Measurements from ENCODE around the gene TNFAIP8L3.
A peak's percentile ranks its signal among the peaks of the same experiment; 100 is the strongest.
"Not testable (repeated sequence)": the region's sequence is repeated elsewhere in the genome, so short reads cannot be mapped to it uniquely, and the experiment has no call there.

The TNFAIP8L3 gene

GRCh38 chr15:51094606-51095569, at the start of gene TNFAIP8L3:
Gene TNFAIP8L3 (minus strand): TSS chr15:51094906. CDS start chr15:51094595, 311 bp downstream.
- DNase-seq, result peak; percentile 7

- no peak for DNase-seq
Measured at GRCh38 chr15:51144021-51144532, 49.4 kb upstream of the TNFAIP8L3 start.

- not testable (repeated sequence) for DNase-seq
Measured at GRCh38 chr15:51140347-51140746, 45.6 kb upstream of the TNFAIP8L3 start.

- no peak for DNase-seq
Measured at GRCh38 chr15:51139091-51139490, 44.4 kb upstream of the TNFAIP8L3 start.

GRCh38 chr15:51137880-51138430, 43.2 kb upstream of the TNFAIP8L3 start:
- DNase-seq, result no peak

GRCh38 chr15:51137024-51137423, 42.3 kb upstream of the TNFAIP8L3 start:
- no peak for DNase-seq

GRCh38 chr15:51135276-51135675, 40.6 kb upstream of the TNFAIP8L3 start:
- no peak for DNase-seq

GRCh38 chr15:51134416-51135199, 39.9 kb upstream of the TNFAIP8L3 start:
- no peak for DNase-seq

GRCh38 chr15:51133140-51133765, 38.5 kb upstream of the TNFAIP8L3 start:
- no peak for DNase-seq

GRCh38 chr15:51132384-51133139, 37.9 kb upstream of the TNFAIP8L3 start:
- no peak for DNase-seq

GRCh38 chr15:51131596-51132290, 37.0 kb upstream of the TNFAIP8L3 start:
- no peak for DNase-seq

- no peak for DNase-seq
Measured at GRCh38 chr15:51130344-51130743, 35.6 kb upstream of the TNFAIP8L3 start.

GRCh38 chr15:51129535-51130188, 35.0 kb upstream of the TNFAIP8L3 start:
- no peak for DNase-seq

- DNase-seq, result no peak
Measured at GRCh38 chr15:51128701-51129100, 34.0 kb upstream of the TNFAIP8L3 start.

GRCh38 chr15:51126842-51127241, 32.1 kb upstream of the TNFAIP8L3 start:
- DNase-seq, result no peak

GRCh38 chr15:51123002-51123401, 28.3 kb upstream of the TNFAIP8L3 start:
- DNase-seq, result not testable (repeated sequence)

GRCh38 chr15:51121631-51122225, 27.0 kb upstream of the TNFAIP8L3 start:
- no peak for DNase-seq

GRCh38 chr15:51121118-51121517, 26.4 kb upstream of the TNFAIP8L3 start:
- no peak for DNase-seq

- no peak for DNase-seq
Measured at GRCh38 chr15:51119120-51119519, 24.4 kb upstream of the TNFAIP8L3 start.

- no peak for DNase-seq
Measured at GRCh38 chr15:51117270-51117669, 22.6 kb upstream of the TNFAIP8L3 start.

Data from NCI-H510A treated with DMSO at 0.1 percent for 48 hours (cell line).